GM19025 (cell line): ENCODE results near the gene RPS19.
A peak's percentile ranks its signal among the peaks of the same experiment; 100 is the strongest.

Source experiments
- ATAC-seq: cut with Tn5 transposase; IDR thresholded peaks from one replicate; pipeline ENCODE4 v1.9.1; 2021; ENCODE audit warnings: mild to moderate bottlenecking, low read depth, moderate library complexity; ENCODE audit not compliant: unreplicated experiment

Gene RPS19

GRCh38 chr19:41877916-41878905 is 18.2 kb downstream of the RPS19 start:
- no peak for ATAC-seq

GRCh38 chr19:41879080-41879479 is 19.0 kb downstream of the RPS19 start:
- no peak for ATAC-seq

GRCh38 chr19:41879670-41880328 is 19.7 kb downstream of the RPS19 start:
- no peak for ATAC-seq

- ATAC-seq: no peak
Measured at GRCh38 chr19:41880329-41880708, 20.3 kb downstream of the RPS19 start.

- no peak for ATAC-seq
Measured at GRCh38 chr19:41882568-41883462, 22.8 kb downstream of the RPS19 start, which contains the start of gene ARHGEF1. ARHGEF1 (plus strand) TSS chr19:41883184; CDS start chr19:41888083, 4,899 bp downstream.

- ATAC-seq: no peak
Measured at GRCh38 chr19:41883463-41883820, 23.4 kb downstream of the RPS19 start.

- peak; percentile 76 for ATAC-seq
Measured at GRCh38 chr19:41883821-41884733, 24.0 kb downstream of the RPS19 start.

- ATAC-seq: no peak
Measured at GRCh38 chr19:41886761-41887710, 27.0 kb downstream of the RPS19 start.

- no peak for ATAC-seq
Measured at GRCh38 chr19:41887711-41888382, 27.8 kb downstream of the RPS19 start.

GRCh38 chr19:41888926-41889325 is 28.9 kb downstream of the RPS19 start:
- ATAC-seq: no peak

- no peak for ATAC-seq
Measured at GRCh38 chr19:41889896-41890295, 29.8 kb downstream of the RPS19 start.

- no peak for ATAC-seq
Measured at GRCh38 chr19:41890936-41891335, 30.9 kb downstream of the RPS19 start.

- no peak for ATAC-seq
Measured at GRCh38 chr19:41892173-41892902, 32.3 kb downstream of the RPS19 start.

GRCh38 chr19:41893899-41894298 is 33.8 kb downstream of the RPS19 start:
- ATAC-seq: no peak

GRCh38 chr19:41894350-41894749 is 34.3 kb downstream of the RPS19 start:
- ATAC-seq: no peak

GRCh38 chr19:41895745-41896580 is 35.9 kb downstream of the RPS19 start:
- no peak for ATAC-seq

GRCh38 chr19:41896581-41896942 is 36.5 kb downstream of the RPS19 start:
- no peak for ATAC-seq
